ENCODE measurements around the gene NHS. TPM values are rescaled to one million over a fixed set of nuclear protein-coding genes. Genes with fewer than 3 reads are reported as not detected.

NHS gene
- total and polyA plus RNA-seq, 2 experiments from 2014 or later = 0.72 to 0.89 TPM

GRCh38 chrX:17459661-17460060 lies 84.7 kb downstream of the NHS start:
- no peak overlapping the region for H3K27ac ChIP-seq
- H3K4me3 ChIP-seq = no peak overlapping the region
- TF ChIP-seq, protein P1, sequence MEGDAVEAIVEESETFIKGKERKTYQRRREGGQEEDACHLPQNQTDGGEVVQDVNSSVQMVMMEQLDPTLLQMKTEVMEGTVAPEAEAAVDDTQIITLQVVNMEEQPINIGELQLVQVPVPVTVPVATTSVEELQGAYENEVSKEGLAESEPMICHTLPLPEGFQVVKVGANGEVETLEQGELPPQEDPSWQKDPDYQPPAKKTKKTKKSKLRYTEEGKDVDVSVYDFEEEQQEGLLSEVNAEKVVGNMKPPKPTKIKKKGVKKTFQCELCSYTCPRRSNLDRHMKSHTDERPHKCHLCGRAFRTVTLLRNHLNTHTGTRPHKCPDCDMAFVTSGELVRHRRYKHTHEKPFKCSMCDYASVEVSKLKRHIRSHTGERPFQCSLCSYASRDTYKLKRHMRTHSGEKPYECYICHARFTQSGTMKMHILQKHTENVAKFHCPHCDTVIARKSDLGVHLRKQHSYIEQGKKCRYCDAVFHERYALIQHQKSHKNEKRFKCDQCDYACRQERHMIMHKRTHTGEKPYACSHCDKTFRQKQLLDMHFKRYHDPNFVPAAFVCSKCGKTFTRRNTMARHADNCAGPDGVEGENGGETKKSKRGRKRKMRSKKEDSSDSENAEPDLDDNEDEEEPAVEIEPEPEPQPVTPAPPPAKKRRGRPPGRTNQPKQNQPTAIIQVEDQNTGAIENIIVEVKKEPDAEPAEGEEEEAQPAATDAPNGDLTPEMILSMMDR (IDR thresholded peaks at IDR 0.05; ENCODE audit: low read depth, low read length) = no peak
- H3K4me1 ChIP-seq (ENCODE audit: low read depth) = no peaks in the 10 kb centered on the region
- peak in 1 of 2 donors; percentile 58 for DNase-seq (ENCODE audit: low read depth in 1 of 2, low spot score in 1 of 2)
- no peaks in the 10 kb centered on the region for H3K27me3 ChIP-seq
- H3K9me3 ChIP-seq (ENCODE audit: low read depth) = no peaks in the 10 kb centered on the region
- no peaks in the 10 kb centered on the region for H3K36me3 ChIP-seq

GRCh38 chrX:17462881-17463280 lies 87.9 kb downstream of the NHS start:
- TF ChIP-seq, protein P1 (IDR thresholded peaks at IDR 0.05; ENCODE audit: low read depth, low read length) = no peak
- no peaks in the 10 kb centered on the region for H3K4me1 ChIP-seq (ENCODE audit: low read depth)

GRCh38 chrX:17464194-17464593 lies 89.2 kb downstream of the NHS start:
- Histone ChIP-seq H3K4me3 (no peak overlapping the region), H3K4me1 (ENCODE audit: low read depth) (no peaks in the 10 kb centered on the region), H3K36me3 (no peaks in the 10 kb centered on the region), H3K27me3 (no peaks in the 10 kb centered on the region), H3K27ac (no peak overlapping the region), H3K9me3 (ENCODE audit: low read depth) (no peaks in the 10 kb centered on the region)
- TF ChIP-seq, protein P1 (IDR thresholded peaks at IDR 0.05; ENCODE audit: low read depth, low read length) = no peak
- DNase-seq (ENCODE audit: low read depth in 1 of 2, low spot score in 1 of 2) = peak in 1 of 2 donors; percentile 32

More at GRCh38 chrX:17462881-17463280, 87.9 kb downstream of the NHS start:
- H3K27me3 ChIP-seq = no peaks in the 10 kb centered on the region
- no peaks in the 10 kb centered on the region for H3K9me3 ChIP-seq (ENCODE audit: low read depth)
- no peak overlapping the region for H3K4me3 ChIP-seq
- no peak for DNase-seq (ENCODE audit: low read depth in 1 of 2, low spot score in 1 of 2)
- no peak overlapping the region for H3K27ac ChIP-seq
- H3K36me3 ChIP-seq = no peaks in the 10 kb centered on the region

DNA sequence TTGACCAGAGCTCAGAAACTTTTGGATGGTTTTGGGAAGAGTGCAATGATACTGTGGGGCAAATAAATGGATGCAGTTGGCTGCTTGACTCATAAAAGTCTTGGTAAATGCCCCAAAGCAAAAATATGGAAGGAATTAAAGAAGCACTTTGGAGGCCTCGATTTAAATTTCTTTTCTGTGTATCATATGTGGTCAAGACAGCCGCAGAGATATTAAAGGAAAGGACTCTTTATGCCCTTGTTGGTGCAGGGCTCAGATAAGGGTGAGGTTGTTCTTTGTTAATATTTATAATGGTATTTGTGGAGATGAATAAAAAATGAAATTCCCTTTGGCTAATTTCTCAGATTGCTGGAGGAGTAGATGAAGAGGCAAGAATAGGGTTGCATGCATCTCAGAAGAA lies 90.2 kb downstream of the NHS start:
- TF ChIP-seq, protein P1 (IDR thresholded peaks at IDR 0.05; ENCODE audit: low read depth, low read length) = no peak
- H3K36me3 ChIP-seq = no peaks in the 10 kb centered on the region
- no peak overlapping the region for H3K27ac ChIP-seq
- no peak overlapping the region for H3K4me3 ChIP-seq
- DNase-seq (ENCODE audit: low read depth in 1 of 2, low spot score in 1 of 2) = no peak
- no peaks in the 10 kb centered on the region for H3K27me3 ChIP-seq
- H3K9me3 ChIP-seq (ENCODE audit: low read depth) = no peaks in the 10 kb centered on the region
- H3K4me1 ChIP-seq (ENCODE audit: low read depth) = no peaks in the 10 kb centered on the region

GRCh38 chrX:17465802-17466201 lies 90.8 kb downstream of the NHS start:
- H3K27me3 ChIP-seq = no peaks in the 10 kb centered on the region
- no peaks in the 10 kb centered on the region for H3K9me3 ChIP-seq (ENCODE audit: low read depth)
- TF ChIP-seq, protein P1 (IDR thresholded peaks at IDR 0.05; ENCODE audit: low read depth, low read length) = no peak
- no peak overlapping the region for H3K27ac ChIP-seq
- no peak overlapping the region for H3K4me3 ChIP-seq
- no peaks in the 10 kb centered on the region for H3K36me3 ChIP-seq
- no peak for DNase-seq (ENCODE audit: low read depth in 1 of 2, low spot score in 1 of 2)
- H3K4me1 ChIP-seq (ENCODE audit: low read depth) = no peaks in the 10 kb centered on the region

- DNase-seq (ENCODE audit: low read depth in 1 of 2, low spot score in 1 of 2) = peak in 1 of 2 donors; percentile 82
- Histone ChIP-seq H3K27me3 (no peaks in the 10 kb centered on the region), H3K36me3 (no peaks in the 10 kb centered on the region), H3K27ac (no peak overlapping the region), H3K9me3 (ENCODE audit: low read depth) (no peaks in the 10 kb centered on the region), H3K4me3 (no peak overlapping the region), H3K4me1 (ENCODE audit: low read depth) (peaks cover 11% of the 10 kb centered on the region)
- TF ChIP-seq, protein P1 (IDR thresholded peaks at IDR 0.05; ENCODE audit: low read depth, low read length) = no peak
Measured at GRCh38 chrX:17470136-17470535, 95.1 kb downstream of the NHS start.
